ENCODE results near the gene DLG1.

DNA sequence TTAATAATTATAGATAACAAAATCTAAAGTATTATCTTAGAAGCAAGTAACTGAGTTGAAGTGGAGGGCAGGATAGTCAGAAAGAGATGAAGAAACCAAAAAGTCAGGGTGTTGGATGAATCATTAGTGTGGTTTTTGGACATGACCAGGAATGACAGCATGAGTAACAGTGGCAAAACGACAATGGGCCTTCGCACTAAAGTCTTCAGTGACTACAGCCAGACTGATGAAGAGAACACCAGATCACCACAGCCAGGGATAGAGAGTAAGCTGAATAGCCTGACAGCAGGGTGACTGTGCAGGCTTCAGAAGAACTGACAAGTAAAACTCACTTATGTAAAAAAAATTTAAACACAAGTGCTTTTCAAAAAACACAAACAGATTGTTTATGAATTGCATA, 172.8 kb downstream of the DLG1 start:
- TF ChIP-seq, protein P1, sequence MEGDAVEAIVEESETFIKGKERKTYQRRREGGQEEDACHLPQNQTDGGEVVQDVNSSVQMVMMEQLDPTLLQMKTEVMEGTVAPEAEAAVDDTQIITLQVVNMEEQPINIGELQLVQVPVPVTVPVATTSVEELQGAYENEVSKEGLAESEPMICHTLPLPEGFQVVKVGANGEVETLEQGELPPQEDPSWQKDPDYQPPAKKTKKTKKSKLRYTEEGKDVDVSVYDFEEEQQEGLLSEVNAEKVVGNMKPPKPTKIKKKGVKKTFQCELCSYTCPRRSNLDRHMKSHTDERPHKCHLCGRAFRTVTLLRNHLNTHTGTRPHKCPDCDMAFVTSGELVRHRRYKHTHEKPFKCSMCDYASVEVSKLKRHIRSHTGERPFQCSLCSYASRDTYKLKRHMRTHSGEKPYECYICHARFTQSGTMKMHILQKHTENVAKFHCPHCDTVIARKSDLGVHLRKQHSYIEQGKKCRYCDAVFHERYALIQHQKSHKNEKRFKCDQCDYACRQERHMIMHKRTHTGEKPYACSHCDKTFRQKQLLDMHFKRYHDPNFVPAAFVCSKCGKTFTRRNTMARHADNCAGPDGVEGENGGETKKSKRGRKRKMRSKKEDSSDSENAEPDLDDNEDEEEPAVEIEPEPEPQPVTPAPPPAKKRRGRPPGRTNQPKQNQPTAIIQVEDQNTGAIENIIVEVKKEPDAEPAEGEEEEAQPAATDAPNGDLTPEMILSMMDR (IDR thresholded peaks at IDR 0.05): no peak
- no peak for TF ChIP-seq POLR2A (IDR thresholded peaks at IDR 0.05)
